ENCODE measurements around the gene KRTAP4-4.

The KRTAP4-4 gene

DNA sequence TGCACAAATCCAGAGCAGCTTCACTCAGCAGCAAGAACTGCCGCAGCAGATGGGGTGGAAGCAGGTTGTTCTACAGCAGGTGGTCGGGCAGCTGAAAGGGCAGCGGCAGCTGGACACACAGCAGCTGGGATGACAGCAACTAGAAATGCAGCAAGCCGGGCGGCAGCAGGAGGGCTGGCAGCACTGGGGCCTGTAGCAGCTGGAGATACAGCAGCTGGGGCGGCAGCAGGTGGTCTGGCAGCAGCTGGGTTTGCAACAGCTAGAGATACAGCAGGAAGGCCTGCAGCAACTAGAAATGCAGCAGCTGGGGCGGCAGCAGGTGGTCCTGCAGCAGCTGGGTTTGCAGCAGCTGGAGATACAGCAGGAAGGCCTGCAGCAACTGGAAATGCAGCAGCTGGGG is 7.0 kb upstream of the KRTAP4-4 start:
- TF ChIP-seq, protein P1, sequence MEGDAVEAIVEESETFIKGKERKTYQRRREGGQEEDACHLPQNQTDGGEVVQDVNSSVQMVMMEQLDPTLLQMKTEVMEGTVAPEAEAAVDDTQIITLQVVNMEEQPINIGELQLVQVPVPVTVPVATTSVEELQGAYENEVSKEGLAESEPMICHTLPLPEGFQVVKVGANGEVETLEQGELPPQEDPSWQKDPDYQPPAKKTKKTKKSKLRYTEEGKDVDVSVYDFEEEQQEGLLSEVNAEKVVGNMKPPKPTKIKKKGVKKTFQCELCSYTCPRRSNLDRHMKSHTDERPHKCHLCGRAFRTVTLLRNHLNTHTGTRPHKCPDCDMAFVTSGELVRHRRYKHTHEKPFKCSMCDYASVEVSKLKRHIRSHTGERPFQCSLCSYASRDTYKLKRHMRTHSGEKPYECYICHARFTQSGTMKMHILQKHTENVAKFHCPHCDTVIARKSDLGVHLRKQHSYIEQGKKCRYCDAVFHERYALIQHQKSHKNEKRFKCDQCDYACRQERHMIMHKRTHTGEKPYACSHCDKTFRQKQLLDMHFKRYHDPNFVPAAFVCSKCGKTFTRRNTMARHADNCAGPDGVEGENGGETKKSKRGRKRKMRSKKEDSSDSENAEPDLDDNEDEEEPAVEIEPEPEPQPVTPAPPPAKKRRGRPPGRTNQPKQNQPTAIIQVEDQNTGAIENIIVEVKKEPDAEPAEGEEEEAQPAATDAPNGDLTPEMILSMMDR (IDR thresholded peaks at IDR 0.05) = no peak

DNA sequence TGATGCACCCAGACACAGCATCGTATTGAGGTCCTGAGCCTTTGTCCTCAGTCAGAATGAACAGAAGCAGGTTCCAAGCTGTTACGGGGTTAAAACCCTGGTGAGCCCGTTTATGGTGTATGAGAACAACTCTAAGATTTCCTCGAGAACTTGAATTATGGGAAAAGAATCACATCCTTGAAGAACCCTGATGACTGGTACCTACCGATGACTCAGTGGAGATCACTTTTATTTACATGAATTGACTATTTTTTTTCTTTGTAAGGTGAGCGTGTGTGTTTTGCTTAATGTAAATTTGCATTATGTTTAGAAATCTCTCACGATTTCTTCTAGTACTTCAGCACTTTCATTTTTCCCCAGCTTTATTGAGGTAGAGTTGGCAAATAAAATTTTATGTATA is 3.3 kb upstream of the KRTAP4-4 start:
- TF ChIP-seq, protein P1 (IDR thresholded peaks at IDR 0.05) = no peak

DNA sequence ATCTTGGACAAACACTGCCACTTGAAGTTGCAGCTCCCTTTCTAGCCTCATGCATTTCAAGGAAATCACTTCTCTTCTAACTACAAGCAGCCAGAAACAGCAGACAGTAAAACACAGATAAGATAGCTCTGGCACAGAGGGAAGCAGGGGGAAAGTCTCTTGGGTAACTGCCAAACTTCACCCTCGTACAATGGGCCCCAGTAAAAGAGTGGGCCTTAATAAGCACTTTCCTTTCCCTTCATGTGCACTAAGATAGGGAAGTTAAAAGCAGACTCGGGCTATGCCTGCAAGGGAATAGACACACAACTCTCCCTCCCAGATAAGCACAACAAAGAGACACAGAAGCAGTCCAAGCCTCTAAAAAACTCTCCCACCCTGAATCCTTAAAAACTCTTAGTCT is 6.7 kb downstream of the KRTAP4-4 start:
- TF ChIP-seq, protein P1 (IDR thresholded peaks at IDR 0.05) = no peak

DNA sequence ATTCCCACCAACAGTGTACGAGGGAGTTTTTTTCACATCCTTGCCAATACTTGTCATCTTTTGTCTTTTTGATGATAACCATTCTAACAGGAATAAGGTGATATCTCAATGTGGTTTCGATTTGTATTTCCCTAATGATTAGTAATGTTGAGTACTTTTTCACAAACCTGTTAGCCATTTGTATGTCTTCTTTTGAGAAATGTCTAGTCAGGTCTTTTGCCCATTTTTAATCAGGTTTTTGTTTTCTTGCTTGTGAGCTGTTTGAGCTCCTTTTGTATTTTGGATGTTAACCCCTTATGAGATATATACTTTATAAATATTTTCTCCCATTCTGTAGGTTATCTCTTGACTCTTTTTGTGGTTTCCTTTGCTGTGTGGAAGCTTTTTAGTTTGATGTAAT is 9.0 kb downstream of the KRTAP4-4 start:
- TF ChIP-seq, protein P1 (IDR thresholded peaks at IDR 0.05) = no peak

DNA sequence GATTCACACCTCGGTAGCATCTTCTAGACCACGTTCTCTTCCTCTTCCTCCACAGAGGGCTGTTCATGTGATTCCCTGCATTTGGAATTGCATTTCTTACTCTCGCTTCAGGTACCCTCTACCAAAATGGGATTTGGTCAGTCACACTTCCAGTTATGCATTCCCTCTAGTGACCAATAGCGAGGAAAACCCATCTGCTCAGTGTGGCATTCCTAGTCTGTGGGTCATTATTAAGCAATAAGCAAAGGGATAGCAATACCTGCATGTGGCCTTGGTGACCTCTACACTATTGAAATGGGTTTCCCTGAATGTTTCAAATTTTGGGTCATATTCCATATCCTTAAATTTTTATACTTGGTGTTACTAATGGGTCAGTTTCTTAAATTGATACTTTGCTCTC is 10.5 kb downstream of the KRTAP4-4 start:
- TF ChIP-seq, protein P1 (IDR thresholded peaks at IDR 0.05) = no peak

DNA sequence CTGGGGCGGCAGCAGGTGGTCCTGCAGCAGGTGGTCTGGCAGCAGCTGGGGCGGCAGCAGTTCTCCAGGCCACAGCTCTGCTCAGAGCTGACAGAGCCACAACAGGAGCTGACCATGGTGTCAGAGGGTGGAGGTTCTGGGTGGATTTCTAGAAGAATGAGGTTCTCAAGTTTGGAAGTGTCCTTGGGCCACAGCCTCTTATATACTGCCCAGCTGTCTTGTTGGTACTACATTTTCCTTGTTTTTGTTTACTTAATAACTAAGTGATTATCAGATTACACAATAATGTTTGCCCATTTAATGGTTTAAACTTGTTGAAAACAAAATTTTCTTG is 10.9 kb downstream of the KRTAP4-4 start, which contains the start of gene KRTAP4-5:
TSS of gene KRTAP4-5 (minus strand) at position 174 of the 334 bp plus-strand sequence. CDS start at position 116, 58 bp downstream.
- TF ChIP-seq, protein P1 (IDR thresholded peaks at IDR 0.05) = no peak

DNA sequence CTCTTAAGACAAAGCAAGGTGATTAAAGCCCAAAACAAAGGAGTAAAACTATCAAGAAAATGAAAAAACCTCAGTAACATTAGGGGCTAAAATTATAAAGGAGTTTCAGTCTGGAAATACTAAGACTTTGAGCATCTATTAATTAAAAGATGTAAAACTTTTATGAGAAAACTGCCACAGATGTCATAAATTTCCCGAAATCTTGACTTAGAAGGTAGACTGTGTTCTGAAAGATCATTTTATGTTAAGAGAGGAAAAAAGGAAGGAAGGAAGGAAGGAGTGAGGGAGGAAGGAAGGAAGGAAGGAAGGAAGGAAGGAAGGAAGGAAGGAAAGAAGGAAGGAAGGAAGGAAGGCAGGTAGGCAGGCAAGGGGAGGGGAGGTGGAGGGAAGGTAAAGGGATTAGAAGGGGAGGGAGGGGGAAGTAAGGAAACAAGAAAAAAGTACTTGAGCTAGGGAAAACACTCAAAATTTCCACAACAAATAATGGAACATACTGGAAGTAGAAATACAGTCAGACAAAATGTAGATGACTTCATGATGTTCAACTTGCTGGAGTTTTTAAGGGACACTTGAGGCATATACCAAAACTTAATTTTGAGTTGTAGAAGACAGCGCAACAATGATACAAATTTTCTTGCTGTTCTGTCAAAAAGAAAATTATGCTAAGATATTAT is 12.9 kb downstream of the KRTAP4-4 start:
- TF ChIP-seq, protein P1 (IDR thresholded peaks at IDR 0.05) = no peak

DNA sequence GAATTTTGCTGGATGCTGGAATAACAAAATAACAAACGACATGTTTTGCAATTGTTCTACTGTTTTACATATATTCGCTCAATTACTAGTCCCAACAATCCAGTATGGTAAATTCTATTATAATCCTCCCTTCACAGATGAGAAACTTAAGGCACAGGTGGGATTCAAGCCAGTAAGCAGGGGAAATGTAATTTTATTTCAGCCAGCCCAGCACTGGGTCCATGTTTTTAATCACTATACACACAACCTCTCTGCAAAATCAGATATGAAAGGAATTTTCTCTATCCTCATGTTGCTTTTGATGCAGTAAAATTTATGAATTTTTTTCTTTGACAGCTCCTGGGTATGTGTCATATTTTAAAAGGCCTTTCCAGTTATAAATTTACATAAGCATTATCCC is 15.3 kb downstream of the KRTAP4-4 start:
- TF ChIP-seq, protein P1 (IDR thresholded peaks at IDR 0.05) = no peak

Data from LNCAP (cell line).